Ishikawa (cell line): ENCODE measurements around the gene ACVR2A.

Experiments
- CEBPB ChIP-seq: IDR thresholded peaks from 2 replicates; pipeline ENCODE4 v1.6.1; 2012
- CREB1 ChIP-seq: IDR thresholded peaks from 2 replicates; pipeline ENCODE4 v1.6.1; 2012; ENCODE audit warnings: low read depth
- EGR1 ChIP-seq: IDR thresholded peaks from 2 replicates; pipeline ENCODE4 v1.6.1; 2012
- EP300 ChIP-seq: IDR thresholded peaks from 2 replicates; pipeline ENCODE4 v1.6.1; 2012; ENCODE audit warnings: borderline replicate concordance
- FOXM1 ChIP-seq: IDR thresholded peaks from 2 replicates; pipeline ENCODE4 v1.6.1; 2012; ENCODE audit warnings: low read depth, borderline replicate concordance
- MAX ChIP-seq: IDR thresholded peaks from 2 replicates; pipeline ENCODE4 v1.6.1; 2012
- NFIC ChIP-seq: IDR thresholded peaks from 2 replicates; pipeline ENCODE4 v1.6.1; 2012
- RAD21 ChIP-seq: IDR thresholded peaks from 2 replicates; pipeline ENCODE4 v1.6.1; 2012; ENCODE audit warnings: low read depth
- REST ChIP-seq: IDR thresholded peaks from 2 replicates; pipeline ENCODE4 v1.6.1; 2012; ENCODE audit warnings: low read depth, mild to moderate bottlenecking
- TAF1 ChIP-seq: IDR thresholded peaks from 2 replicates; pipeline ENCODE4 v1.6.1; 2012; ENCODE audit warnings: low read depth, mild to moderate bottlenecking
- TCF12 ChIP-seq: IDR thresholded peaks from 2 replicates; pipeline ENCODE4 v1.6.1; 2012; ENCODE audit warnings: low read depth
- TEAD4 ChIP-seq: IDR thresholded peaks from 2 replicates; pipeline ENCODE4 v1.6.1; 2012
- USF1 ChIP-seq: IDR thresholded peaks from 2 replicates; pipeline ENCODE4 v1.6.1; 2012
- YY1 ChIP-seq: IDR thresholded peaks from 2 replicates; pipeline ENCODE4 v1.6.1; 2012; ENCODE audit warnings: low read depth
- ZBTB7A ChIP-seq: IDR thresholded peaks from 2 replicates; pipeline ENCODE4 v1.6.1; 2012; ENCODE audit warnings: low read depth

The ACVR2A gene

GRCh38 chr2:147939313-147939712 is 94.5 kb downstream of the ACVR2A start:
- TF ChIP-seq EGR1 (no peak), MAX (no peak), EP300 (no peak), ZBTB7A (no peak), REST (no peak), USF1 (no peak)

- peak; percentile 85 for TF ChIP-seq REST
- no peak for TF ChIP-seq CEBPB
These were observed 100.8 kb downstream of the ACVR2A start for GRCh38 chr2:147945660-147946059.

- no peak for TF ChIP-seq ZBTB7A
- no peak for TF ChIP-seq FOXM1
- TF ChIP-seq CREB1, result no peak
- no peak for TF ChIP-seq TEAD4
- TF ChIP-seq EGR1, result no peak
- no peak for TF ChIP-seq YY1
- no peak for TF ChIP-seq RAD21
- no peak for TF ChIP-seq EP300
- TF ChIP-seq USF1, result no peak
- TF ChIP-seq REST, result no peak
- TF ChIP-seq TCF12, result no peak
- no peak for TF ChIP-seq TAF1
These were observed 107.3 kb downstream of the ACVR2A start for GRCh38 chr2:147952118-147952517.

- TF ChIP-seq TEAD4 (no peak), REST (no peak), EGR1 (no peak), NFIC (no peak), FOXM1 (no peak), CREB1 (no peak), RAD21 (no peak)
These were observed 123.7 kb downstream of the ACVR2A start for GRCh38 chr2:147968571-147968970.

GRCh38 chr2:147976102-147976501 is 131.3 kb downstream of the ACVR2A start:
- TF ChIP-seq EGR1, result no peak
